ENCODE data around the gene B4GALT1. TPM values are rescaled to one million over a fixed set of nuclear protein-coding genes. Genes with fewer than 3 reads are reported as not detected.

The B4GALT1 gene
- total RNA-seq, 1 experiment from 2014 or later, result 31.4 TPM

DNA sequence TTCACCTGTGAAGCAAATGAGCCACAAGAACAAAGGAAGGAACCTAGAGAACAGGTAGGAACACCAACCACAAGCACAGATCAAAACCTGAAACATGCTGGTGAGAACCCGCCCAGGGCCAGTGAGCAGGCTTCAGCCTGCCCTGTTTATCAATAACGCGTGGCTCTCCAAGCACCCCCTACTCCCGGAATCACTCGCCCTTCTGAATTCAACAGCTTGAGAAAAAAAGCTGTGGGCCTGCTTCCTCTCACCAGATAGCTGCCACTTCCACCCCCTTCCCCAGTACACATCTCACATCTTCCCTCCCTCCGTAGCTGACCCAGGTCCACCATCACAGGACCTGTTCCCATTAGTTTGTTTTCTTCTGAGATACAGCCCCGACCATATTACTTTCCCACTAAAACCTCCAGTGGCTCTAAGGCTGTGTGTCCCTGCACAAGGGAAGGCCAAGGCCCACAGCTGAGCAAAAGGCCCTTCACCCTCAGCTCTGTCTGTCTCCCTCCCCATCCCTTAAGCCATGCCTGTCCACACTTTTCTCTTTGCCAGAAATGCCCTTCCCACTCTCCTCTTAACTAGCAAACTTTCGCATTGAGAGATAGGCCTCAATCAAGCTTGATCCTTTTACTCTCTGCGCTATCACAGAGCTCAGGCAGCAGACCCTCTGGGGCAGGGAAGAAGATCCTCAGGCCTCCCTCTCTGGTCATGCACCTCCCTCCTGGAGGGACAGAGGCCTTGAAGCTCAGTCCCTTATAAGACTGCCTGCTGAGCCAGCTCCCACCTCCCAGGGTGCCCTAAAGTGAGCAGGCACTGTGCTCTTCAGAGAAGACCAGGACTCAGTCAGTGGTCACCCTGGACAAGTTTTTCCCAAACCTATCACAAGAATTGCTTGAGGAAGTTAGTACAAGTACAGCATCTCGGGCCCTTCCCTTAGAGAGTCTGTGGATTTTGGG is 30.1 kb downstream of the B4GALT1 start:
- BruUV-seq (replicated peaks), result no TSS peak
- ChIA-PET RAD21 (ENCODE audit: low non-redundant PET in 1 of 2, low total read pairs in 2 of 2, uncharacterized antibody in 2 of 2, unreplicated experiment in 2 of 2) (no interaction called here), CTCF (no interaction called here), POLR2A (no interaction called here)
- Histone ChIP-seq H3K27me3 (ENCODE audit: insufficient read depth, low read length) (no peaks in the 10 kb centered on the region), H4K20me1 (ENCODE audit: insufficient read depth) (no peaks in the 10 kb centered on the region), H3K9ac (ENCODE audit: low read length) (no peak overlapping the region), H3K36me3 (ENCODE audit: control insufficient read depth in 1 of 2, insufficient read depth in 2 of 2, low read length in 2 of 2) (no peaks in the 10 kb centered on the region), H3K4me3 (replicated peaks in 1 of 2; ENCODE audit: low read depth in 1 of 2, low read length in 2 of 2) (no peak overlapping the region), H3K79me2 (ENCODE audit: insufficient read depth, low read length) (peaks cover 9% of the 10 kb centered on the region; the same call in 1 of the 2 replicates), H3K9me2 (ENCODE audit: insufficient read depth) (no peaks in the 10 kb centered on the region), H3K9me3 (ENCODE audit: control insufficient read depth in 1 of 2, insufficient read depth in 1 of 2, low read depth in 1 of 2, low read length in 2 of 2) (no peaks in the 10 kb centered on the region), H3K4me1 (ENCODE audit: control insufficient read depth in 1 of 2, insufficient read depth in 2 of 2, low read length in 2 of 2) (peaks cover 3 to 19% of the 10 kb centered on the region in 2 experiments; a peak in 2 of 4 replicates), H3K27ac (ENCODE audit: low read depth, low read length) (no peak overlapping the region), H2AFZ (ENCODE audit: low read depth, low read length, poor library complexity, severe bottlenecking) (no peak overlapping the region), H3K4me2 (ENCODE audit: low read length) (no peak overlapping the region)
- no peak for TF ChIP-seq FOSL1 (IDR thresholded peaks at IDR 0.05; ENCODE audit: low read depth)
- no peak for ATAC-seq
- DNase-seq (ENCODE audit: low read depth, low spot score), result no peak
- intact Hi-C loops (cut with micrococcal nuclease), result no loop called here

DNA sequence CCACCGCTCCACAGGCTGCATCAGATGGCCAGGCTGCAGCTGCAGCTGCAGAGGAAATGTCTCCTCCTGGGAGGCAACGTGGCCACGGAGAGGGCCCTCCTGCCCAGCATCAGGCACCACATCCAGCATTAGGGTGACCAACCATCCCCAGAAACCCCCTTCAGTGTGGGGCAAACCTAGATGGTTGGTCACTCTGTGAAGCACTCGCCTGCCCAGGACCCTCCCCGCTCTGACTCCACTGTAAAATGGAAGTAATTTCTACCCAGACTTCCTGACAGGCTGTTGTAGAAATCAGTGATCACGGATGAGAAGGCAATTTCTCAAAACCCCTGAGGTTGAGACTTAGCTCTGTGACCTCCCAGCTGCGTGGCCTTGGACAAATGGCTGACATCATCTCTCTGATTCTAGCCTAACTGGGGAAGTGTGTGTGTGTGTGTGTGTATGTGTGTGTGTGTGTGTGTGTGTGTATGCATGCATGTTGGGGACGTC is 31.6 kb downstream of the B4GALT1 start:
- H2AFZ ChIP-seq (ENCODE audit: low read depth, low read length, poor library complexity, severe bottlenecking), result no peak overlapping the region
- no peaks in the 10 kb centered on the region for H3K9me2 ChIP-seq (ENCODE audit: insufficient read depth)
- H3K4me2 ChIP-seq (ENCODE audit: low read length), result no peak overlapping the region
- no peak for DNase-seq (ENCODE audit: low read depth, low spot score)
- no peak for ATAC-seq
- RAD21 ChIA-PET (ENCODE audit: low non-redundant PET in 1 of 2, low total read pairs in 2 of 2, uncharacterized antibody in 2 of 2, unreplicated experiment in 2 of 2), result interaction anchor here in 1 of 2 experiments (0.6 kb wide), 1 partner anchor 88 kb away, joined by 4 read pairs; no protein-coding TSS in a partner anchor
- intact Hi-C loops (cut with micrococcal nuclease), result no loop called here
- H3K4me1 ChIP-seq (ENCODE audit: control insufficient read depth in 1 of 2, insufficient read depth in 2 of 2, low read length in 2 of 2), result peaks cover 4 to 30% of the 10 kb centered on the region in 2 experiments; a peak in 2 of 4 replicates
- H3K9ac ChIP-seq (ENCODE audit: low read length), result no peak overlapping the region
- no TSS peak for BruUV-seq (replicated peaks)
- no peaks in the 10 kb centered on the region for H3K9me3 ChIP-seq (ENCODE audit: control insufficient read depth in 1 of 2, insufficient read depth in 1 of 2, low read depth in 1 of 2, low read length in 2 of 2)
- no peak overlapping the region for H3K4me3 ChIP-seq (replicated peaks in 1 of 2; ENCODE audit: low read depth in 1 of 2, low read length in 2 of 2)
- no peaks in the 10 kb centered on the region for H3K27me3 ChIP-seq (ENCODE audit: insufficient read depth, low read length)
- H4K20me1 ChIP-seq (ENCODE audit: insufficient read depth), result no peaks in the 10 kb centered on the region
- no peaks in the 10 kb centered on the region for H3K36me3 ChIP-seq (ENCODE audit: control insufficient read depth in 1 of 2, insufficient read depth in 2 of 2, low read length in 2 of 2)
- CTCF ChIA-PET, result no interaction called here
- H3K27ac ChIP-seq (ENCODE audit: low read depth, low read length), result no peak overlapping the region
- POLR2A ChIA-PET, result no interaction called here
- H3K79me2 ChIP-seq (ENCODE audit: insufficient read depth, low read length), result peaks cover 6% of the 10 kb centered on the region; the same call in 1 of the 2 replicates
- TF ChIP-seq JUND (IDR thresholded peaks at IDR 0.05) (no peak), YY1 (IDR thresholded peaks at IDR 0.05; ENCODE audit: extremely low read depth, insufficient replicate concordance, low read depth, low read length) (no peak), POLR2A (IDR thresholded peaks at IDR 0.05; ENCODE audit: borderline replicate concordance, extremely low read depth, insufficient read depth, insufficient read length) (no peak), FOSL1 (IDR thresholded peaks at IDR 0.05; ENCODE audit: low read depth) (no peak), CEBPB (IDR thresholded peaks at IDR 0.05; ENCODE audit: low read depth) (no peak), SIN3A (IDR thresholded peaks at IDR 0.05; ENCODE audit: low read depth) (no peak), ELF1 (IDR thresholded peaks at IDR 0.05; ENCODE audit: borderline replicate concordance, low read depth) (no peak), RAD21 (IDR thresholded peaks at IDR 0.05; ENCODE audit: low read depth) (no peak), TCF7L2 (IDR thresholded peaks at IDR 0.05; ENCODE audit: borderline replicate concordance, extremely low read depth, insufficient read depth, insufficient read length) (no peak), POLR2AphosphoS5 (IDR thresholded peaks at IDR 0.05; ENCODE audit: low read depth, low read length) (no peak), EZH2phosphoT487 (IDR thresholded peaks at IDR 0.05; ENCODE audit: borderline replicate concordance) (no peak), EGR1 (IDR thresholded peaks at IDR 0.05; ENCODE audit: low read depth) (no peak), EZH2 (IDR thresholded peaks at IDR 0.05) (no peak)
- TF ChIP-seq, protein P1, sequence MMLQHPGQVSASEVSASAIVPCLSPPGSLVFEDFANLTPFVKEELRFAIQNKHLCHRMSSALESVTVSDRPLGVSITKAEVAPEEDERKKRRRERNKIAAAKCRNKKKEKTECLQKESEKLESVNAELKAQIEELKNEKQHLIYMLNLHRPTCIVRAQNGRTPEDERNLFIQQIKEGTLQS (IDR thresholded peaks at IDR 0.05), result no peak
- TF ChIP-seq, protein P2, sequence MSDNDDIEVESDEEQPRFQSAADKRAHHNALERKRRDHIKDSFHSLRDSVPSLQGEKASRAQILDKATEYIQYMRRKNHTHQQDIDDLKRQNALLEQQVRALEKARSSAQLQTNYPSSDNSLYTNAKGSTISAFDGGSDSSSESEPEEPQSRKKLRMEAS (IDR thresholded peaks at IDR 0.05), result no peak
- TF ChIP-seq, protein P3, sequence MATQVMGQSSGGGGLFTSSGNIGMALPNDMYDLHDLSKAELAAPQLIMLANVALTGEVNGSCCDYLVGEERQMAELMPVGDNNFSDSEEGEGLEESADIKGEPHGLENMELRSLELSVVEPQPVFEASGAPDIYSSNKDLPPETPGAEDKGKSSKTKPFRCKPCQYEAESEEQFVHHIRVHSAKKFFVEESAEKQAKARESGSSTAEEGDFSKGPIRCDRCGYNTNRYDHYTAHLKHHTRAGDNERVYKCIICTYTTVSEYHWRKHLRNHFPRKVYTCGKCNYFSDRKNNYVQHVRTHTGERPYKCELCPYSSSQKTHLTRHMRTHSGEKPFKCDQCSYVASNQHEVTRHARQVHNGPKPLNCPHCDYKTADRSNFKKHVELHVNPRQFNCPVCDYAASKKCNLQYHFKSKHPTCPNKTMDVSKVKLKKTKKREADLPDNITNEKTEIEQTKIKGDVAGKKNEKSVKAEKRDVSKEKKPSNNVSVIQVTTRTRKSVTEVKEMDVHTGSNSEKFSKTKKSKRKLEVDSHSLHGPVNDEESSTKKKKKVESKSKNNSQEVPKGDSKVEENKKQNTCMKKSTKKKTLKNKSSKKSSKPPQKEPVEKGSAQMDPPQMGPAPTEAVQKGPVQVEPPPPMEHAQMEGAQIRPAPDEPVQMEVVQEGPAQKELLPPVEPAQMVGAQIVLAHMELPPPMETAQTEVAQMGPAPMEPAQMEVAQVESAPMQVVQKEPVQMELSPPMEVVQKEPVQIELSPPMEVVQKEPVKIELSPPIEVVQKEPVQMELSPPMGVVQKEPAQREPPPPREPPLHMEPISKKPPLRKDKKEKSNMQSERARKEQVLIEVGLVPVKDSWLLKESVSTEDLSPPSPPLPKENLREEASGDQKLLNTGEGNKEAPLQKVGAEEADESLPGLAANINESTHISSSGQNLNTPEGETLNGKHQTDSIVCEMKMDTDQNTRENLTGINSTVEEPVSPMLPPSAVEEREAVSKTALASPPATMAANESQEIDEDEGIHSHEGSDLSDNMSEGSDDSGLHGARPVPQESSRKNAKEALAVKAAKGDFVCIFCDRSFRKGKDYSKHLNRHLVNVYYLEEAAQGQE (IDR thresholded peaks at IDR 0.05; ENCODE audit: low read depth), result no peak

Data from HCT116 (cell line).